Common myeloid progenitor, CD34-positive (primary cell): Measurements from ENCODE around the gene PADI3.

ENCODE experiments used
- CTCF ChIA-PET: fragments of 350-600 bp; sonication (Branson Sonifier 250); formaldehyde crosslinking; loops from one replicate; lab custom pipeline; 2021; ENCODE audit warnings: antibody characterized with exemption; lab: Charles Lee
- POLR2A ChIA-PET: fragments of 350-600 bp; sonication (Branson Sonifier 250); formaldehyde crosslinking; loops from one replicate; lab custom pipeline; 2021; ENCODE audit warnings: antibody characterized with exemption; lab: Charles Lee
- DNase-seq, 3 donors: peaks; one replicate each; pipeline versions ENCODE4 v3.0.0 to v3.0.0-alpha.2; 2013
- H3K27ac ChIP-seq, 2 experiments: 1 replicate in 1 of 2; 2 replicates in 1 of 2; pipeline ENCODE4 v1.7.0; 2013; ENCODE audit warnings: inconsistent platforms in 2 of 2, low read length in 2 of 2, mild to moderate bottlenecking in 2 of 2, low read depth in 1 of 2, moderate library complexity in 1 of 2; ENCODE audit not compliant: severe bottlenecking in 2 of 2, insufficient read depth in 1 of 2, poor library complexity in 1 of 2
- H3K27me3 ChIP-seq, 5 experiments: replicated peaks in 2 of 5; 1 replicate in 3 of 5; 2 replicates in 2 of 5; pipeline versions ENCODE4 v1.6.1 to v1.7.0; 2013; ENCODE audit warnings: low read length in 4 of 5, mild to moderate bottlenecking in 2 of 5, moderate library complexity in 2 of 5, inconsistent platforms in 1 of 5; ENCODE audit not compliant: insufficient read depth in 5 of 5, control insufficient read depth in 4 of 5
- H3K36me3 ChIP-seq, 4 experiments: 1 replicate in 2 of 4; 2 replicates in 2 of 4; pipeline versions ENCODE4 v1.6.1 to v1.7.0; 2013; ENCODE audit warnings: low read length in 3 of 4, control low read depth in 1 of 4, mild to moderate bottlenecking in 1 of 4; ENCODE audit not compliant: control insufficient read depth in 4 of 4, insufficient read depth in 4 of 4
- H3K4me1 ChIP-seq, 4 experiments: 1 replicate in 3 of 4; 2 replicates in 1 of 4; pipeline versions ENCODE4 v1.6.1 to v1.7.1; 2013; ENCODE audit warnings: low read length in 3 of 4, mild to moderate bottlenecking in 3 of 4, control low read depth in 1 of 4, inconsistent platforms in 1 of 4, moderate library complexity in 1 of 4; ENCODE audit not compliant: control insufficient read depth in 4 of 4, insufficient read depth in 4 of 4; ENCODE audit errors: control extremely low read depth in 1 of 4
- H3K4me3 ChIP-seq, 7 experiments: 1 replicate in 4 of 7; 2 replicates in 3 of 7; pipeline versions ENCODE4 v1.5.1 to v1.7.0; 2013; ENCODE audit warnings: mild to moderate bottlenecking in 7 of 7, low read length in 6 of 7, moderate library complexity in 6 of 7, inconsistent platforms in 2 of 7, low read depth in 2 of 7, control low read depth in 1 of 7; ENCODE audit not compliant: insufficient read depth in 4 of 7, control insufficient read depth in 1 of 7; ENCODE audit errors: extremely low read depth in 1 of 7
- H3K9me3 ChIP-seq, 5 experiments: 1 replicate in 4 of 5; 2 replicates in 1 of 5; pipeline versions ENCODE4 v1.6.1 to v1.7.1; 2013; ENCODE audit warnings: low read length in 4 of 5, mild to moderate bottlenecking in 2 of 5, inconsistent platforms in 1 of 5, low read depth in 1 of 5, moderate library complexity in 1 of 5; ENCODE audit not compliant: control insufficient read depth in 4 of 5, insufficient read depth in 2 of 5; ENCODE audit errors: control extremely low read depth in 1 of 5
- WGBS: methylation state at CpG from one replicate; pipeline ENCODE4 v1.1.5; 2013; ENCODE audit not compliant: insufficient coverage; 5-methylcytosine and 5-hydroxymethylcytosine counted together

PADI3 gene

GRCh38 chr1:17204546-17205440 lies 44.1 kb upstream of the PADI3 start, which contains the start of gene PADI1:
TSS of gene PADI1 (plus strand) at chr1:17205128. CDS start at chr1:17205218, 90 bp downstream.
- CTCF ChIA-PET, result interaction anchor here (1.6 to 3.0 kb wide), 2 partner anchors 12 to 32 kb away, joined by 3 to 12 read pairs; no protein-coding TSS in a partner anchor
- Histone ChIP-seq H3K9me3 (no peaks in the 10 kb centered on the region), H3K4me1 (peaks cover 1 to 33% (median 21%) of the 10 kb centered on the region in 4 experiments), H3K4me3 (no peak within 1 kb of the TSS), H3K27me3 (no peaks in the 10 kb centered on the region), H3K27ac (no peak within 1 kb of the TSS), H3K36me3 (no peaks in the 10 kb centered on the region)
- 94% methylated on average over 5 of the region's 9 CpGs for WGBS
- no peak for DNase-seq
- POLR2A ChIA-PET, result no interaction called here

GRCh38 chr1:17205652-17206051 lies 43.2 kb upstream of the PADI3 start:
- Histone ChIP-seq H3K36me3 (no peaks in the 10 kb centered on the region), H3K4me3 (no peak overlapping the region), H3K27me3 (no peaks in the 10 kb centered on the region), H3K27ac (no peak overlapping the region), H3K4me1 (peaks cover 1 to 37% (median 21%) of the 10 kb centered on the region in 4 experiments), H3K9me3 (no peaks in the 10 kb centered on the region)
- ChIA-PET POLR2A (no interaction called here), CTCF (interaction anchor here (1.6 to 3.0 kb wide), 2 partner anchors 13 to 31 kb away, joined by 3 to 12 read pairs; no protein-coding TSS in a partner anchor)
- no peak for DNase-seq
- 98% methylated on average over 6 of the region's 7 CpGs for WGBS

- 64% methylated on average over 3 of the region's 4 CpGs for WGBS
- peaks cover 1 to 42% (median 23%) of the 10 kb centered on the region in 4 experiments for H3K4me1 ChIP-seq
- ChIA-PET POLR2A (no interaction called here), CTCF (interaction anchor here (0.9 to 3.0 kb wide), 3 partner anchors 14 to 35 kb away, joined by 3 to 12 read pairs (median 4); no protein-coding TSS in a partner anchor)
- H3K4me3 ChIP-seq, result no peak overlapping the region
- H3K27me3 ChIP-seq, result no peaks in the 10 kb centered on the region
- no peak overlapping the region for H3K27ac ChIP-seq
- no peak for DNase-seq
- H3K9me3 ChIP-seq, result no peaks in the 10 kb centered on the region
- no peaks in the 10 kb centered on the region for H3K36me3 ChIP-seq
Observed at GRCh38 chr1:17206196-17206595, 42.7 kb upstream of the PADI3 start.

GRCh38 chr1:17207046-17207445 lies 41.9 kb upstream of the PADI3 start:
- DNase-seq, result peak; percentile 50 to 79 (median 78)
- ChIA-PET CTCF (interaction anchor here (0.8 to 2.4 kb wide), 8 partner anchors 11 to 82 kb away, joined by 3 to 14 read pairs (median 4); no protein-coding TSS in a partner anchor), POLR2A (no interaction called here)
- WGBS, result 0% methylated on average over 2 of the region's 4 CpGs
- Histone ChIP-seq H3K36me3 (no peaks in the 10 kb centered on the region), H3K9me3 (no peaks in the 10 kb centered on the region), H3K27me3 (no peaks in the 10 kb centered on the region), H3K4me3 (peak overlapping the region in 1 of 7 experiments; percentile 16), H3K4me1 (peaks cover 1 to 40% (median 24%) of the 10 kb centered on the region in 4 experiments), H3K27ac (no peak overlapping the region)

- ChIA-PET CTCF (interaction anchor here (0.9 to 2.4 kb wide), 8 partner anchors 11 to 82 kb away, joined by 3 to 14 read pairs (median 4); no protein-coding TSS in a partner anchor), POLR2A (no interaction called here)
- DNase-seq, result peak in 1 of 3 donors; percentile 35
- peaks cover 1 to 43% (median 29%) of the 10 kb centered on the region in 4 experiments for H3K4me1 ChIP-seq
- no peaks in the 10 kb centered on the region for H3K9me3 ChIP-seq
- 56% methylated on average over 5 of the region's 5 CpGs for WGBS
- no peaks in the 10 kb centered on the region for H3K36me3 ChIP-seq
- H3K27me3 ChIP-seq, result no peaks in the 10 kb centered on the region
- peak overlapping the region in 1 of 7 experiments; percentile 16 for H3K4me3 ChIP-seq
- no peak overlapping the region for H3K27ac ChIP-seq
Observed at GRCh38 chr1:17207540-17207939, 41.4 kb upstream of the PADI3 start.

- Histone ChIP-seq H3K4me3 (peak overlapping the region in 1 of 7 experiments; percentile 16), H3K4me1 (peaks cover 2 to 48% (median 33%) of the 10 kb centered on the region in 4 experiments), H3K27me3 (no peaks in the 10 kb centered on the region), H3K36me3 (no peaks in the 10 kb centered on the region), H3K27ac (no peak overlapping the region), H3K9me3 (no peaks in the 10 kb centered on the region)
- CTCF ChIA-PET, result interaction anchor here (0.6 to 2.4 kb wide), 11 partner anchors 12 to 83 kb away, joined by 3 to 14 read pairs (median 3); no protein-coding TSS in a partner anchor
- POLR2A ChIA-PET, result no interaction called here
- peak; percentile 70 to 87 (median 84) for DNase-seq
- WGBS, result 67% methylated on average over 2 of the region's 2 CpGs
Observed at GRCh38 chr1:17207966-17208418, 40.9 kb upstream of the PADI3 start.
